ENCODE results near the gene CASP2. TPM values are rescaled to one million over a fixed set of nuclear protein-coding genes. Genes with fewer than 3 reads are reported as not detected.

The CASP2 gene
- total and polyA plus RNA-seq, 4 experiments from 2014 or later = 5.3 to 96.1 (median 61.8) TPM

DNA sequence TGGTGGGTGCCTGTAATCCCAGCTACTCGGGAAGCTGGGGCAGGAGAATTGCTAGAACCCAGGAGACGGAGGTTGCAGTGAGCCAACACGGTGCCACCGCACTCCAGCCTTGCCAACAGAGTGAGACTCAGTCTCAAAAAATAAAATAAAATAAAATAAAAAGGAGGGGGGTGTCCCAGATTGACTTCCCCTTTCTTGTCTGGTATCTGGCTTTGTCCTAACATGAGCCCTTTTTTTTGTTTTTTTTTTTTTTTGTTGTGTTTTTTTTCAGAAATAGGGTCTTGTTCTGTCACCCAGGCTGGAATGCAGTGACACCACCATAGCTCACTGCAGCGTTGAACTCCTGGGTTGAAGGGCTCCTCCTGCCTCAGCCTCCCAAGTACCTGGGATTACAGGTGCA, 4.7 kb downstream of the CASP2 start:
- Mint-ChIP-seq H3K9me3 (peaks cover 0 to 2% (median 0%) of the 10 kb centered on the region in 8 donors), H3K27ac (peak overlapping the region in 1 of 7 donors; percentile 42), H3K4me1 (peaks cover 48 to 80% (median 64%) of the 10 kb centered on the region in 4 donors), H3K36me3 (peaks cover 54 to 80% of the 10 kb centered on the region in 2 donors), H3K4me3 (no peak overlapping the region), H3K27me3 (no peaks in the 10 kb centered on the region)
- CTCF ChIA-PET (ENCODE audit: partially characterized antibody) = interaction anchor here (0.5 to 13.9 kb wide), 11 partner anchors 8 to 482 kb away, joined by 3 to 513 read pairs (median 4); no protein-coding TSS in a partner anchor
- Histone ChIP-seq H3K27me3 (ENCODE audit: insufficient read depth, low read length) (no peaks in the 10 kb centered on the region), H3K4me1 (ENCODE audit: insufficient read depth, low read length) (peaks cover 47% of the 10 kb centered on the region), H3K27ac (ENCODE audit: low read depth, low read length) (no peak overlapping the region), H3K36me3 (ENCODE audit: insufficient read depth, low read length) (peaks cover 54% of the 10 kb centered on the region), H3K9me3 (ENCODE audit: control insufficient read depth in 1 of 2, low read length in 2 of 2) (no peaks in the 10 kb centered on the region), H3K4me3 (ENCODE audit: low read length in 2 of 2) (no peak overlapping the region)
- intact Hi-C loops (cut with micrococcal nuclease) = no loop called here
- POLR2A ChIA-PET (ENCODE audit: partially characterized antibody) = interaction anchor here (0.7 to 4.1 kb wide), 6 partner anchors 23 to 87 kb away, joined by 3 to 17 read pairs (median 4); partner anchors contain the start of gene GSTK1
- no peak for DNase-seq

GRCh38 chr7:143295870-143296269, 7.7 kb downstream of the CASP2 start:
- Histone ChIP-seq H3K27me3 (ENCODE audit: insufficient read depth, low read length) (no peaks in the 10 kb centered on the region), H3K9me3 (ENCODE audit: control insufficient read depth in 1 of 2, low read length in 2 of 2) (no peaks in the 10 kb centered on the region), H3K36me3 (ENCODE audit: insufficient read depth, low read length) (peaks cover 74% of the 10 kb centered on the region), H3K4me3 (ENCODE audit: low read length in 2 of 2) (no peak overlapping the region), H3K27ac (ENCODE audit: low read depth, low read length) (no peak overlapping the region), H3K4me1 (ENCODE audit: insufficient read depth, low read length) (peaks cover 38% of the 10 kb centered on the region)
- no peaks in the 10 kb centered on the region for H3K9me3 Mint-ChIP-seq
- H3K4me3 Mint-ChIP-seq = peak overlapping the region in 2 of 8 donors; percentile 2 to 11
- intact Hi-C loops (cut with micrococcal nuclease) = no loop called here
- ChIA-PET POLR2A (ENCODE audit: partially characterized antibody) (interaction anchor here (0.7 to 6.4 kb wide), 8 partner anchors 8 to 112 kb away, joined by 3 to 51 read pairs (median 6); partner anchors contain the start of gene CASP2), CTCF (ENCODE audit: partially characterized antibody) (interaction anchor here (0.6 to 13.9 kb wide), 14 partner anchors 8 to 287 kb away, joined by 3 to 513 read pairs (median 3); partner anchors contain the start of genes CASP2 and GSTK1)
- no peaks in the 10 kb centered on the region for H3K27me3 Mint-ChIP-seq
- H3K36me3 Mint-ChIP-seq = peaks cover 77 to 85% of the 10 kb centered on the region in 2 donors
- DNase-seq = no peak
- H3K4me1 Mint-ChIP-seq = peaks cover 49 to 75% (median 60%) of the 10 kb centered on the region in 4 donors
- peak overlapping the region; percentile 18 to 66 (median 50) for H3K27ac Mint-ChIP-seq

DNA sequence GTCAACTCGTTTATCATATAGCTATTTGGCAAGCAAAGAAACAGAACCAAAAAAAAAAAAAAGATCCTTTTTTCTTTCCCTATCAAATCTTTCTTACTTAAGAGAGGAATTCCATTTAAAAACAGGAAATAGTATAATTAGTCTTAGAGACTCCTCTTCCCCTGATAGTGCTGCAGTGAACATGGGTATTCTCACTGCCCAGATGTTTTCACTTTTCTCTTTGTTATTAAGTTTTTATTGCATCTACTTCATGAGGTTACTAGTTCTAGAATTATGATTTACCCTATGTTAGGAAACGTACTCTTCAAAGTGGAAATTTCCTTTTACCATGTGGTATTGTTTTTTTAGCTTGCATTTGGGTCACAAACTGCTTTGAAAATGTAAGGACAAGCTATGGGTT, 8.5 kb downstream of the CASP2 start:
- peak overlapping the region; percentile 10 to 66 (median 30) for H3K27ac Mint-ChIP-seq
- Histone ChIP-seq H3K4me1 (ENCODE audit: insufficient read depth, low read length) (peaks cover 31% of the 10 kb centered on the region), H3K9me3 (ENCODE audit: control insufficient read depth in 1 of 2, low read length in 2 of 2) (no peaks in the 10 kb centered on the region), H3K4me3 (ENCODE audit: low read length in 2 of 2) (no peak overlapping the region), H3K27ac (ENCODE audit: low read depth, low read length) (no peak overlapping the region), H3K36me3 (ENCODE audit: insufficient read depth, low read length) (peaks cover 82% of the 10 kb centered on the region), H3K27me3 (ENCODE audit: insufficient read depth, low read length) (no peaks in the 10 kb centered on the region)
- no peaks in the 10 kb centered on the region for H3K9me3 Mint-ChIP-seq
- peaks cover 43 to 67% (median 52%) of the 10 kb centered on the region in 4 donors for H3K4me1 Mint-ChIP-seq
- ChIA-PET CTCF (ENCODE audit: partially characterized antibody) (interaction anchor here (0.6 to 13.9 kb wide), 14 partner anchors 9 to 140 kb away, joined by 3 to 513 read pairs (median 4); partner anchors contain the start of genes CASP2 and GSTK1), POLR2A (ENCODE audit: partially characterized antibody) (interaction anchor here (1.4 to 6.4 kb wide), 6 partner anchors 9 to 111 kb away, joined by 4 to 51 read pairs (median 8); partner anchors contain the start of gene CASP2)
- DNase-seq = no peak
- H3K4me3 Mint-ChIP-seq = peak overlapping the region in 1 of 8 donors; percentile 4
- intact Hi-C loops (cut with micrococcal nuclease) = no loop called here
- H3K27me3 Mint-ChIP-seq = no peaks in the 10 kb centered on the region
- H3K36me3 Mint-ChIP-seq = peaks cover 73 to 86% of the 10 kb centered on the region in 2 donors

DNA sequence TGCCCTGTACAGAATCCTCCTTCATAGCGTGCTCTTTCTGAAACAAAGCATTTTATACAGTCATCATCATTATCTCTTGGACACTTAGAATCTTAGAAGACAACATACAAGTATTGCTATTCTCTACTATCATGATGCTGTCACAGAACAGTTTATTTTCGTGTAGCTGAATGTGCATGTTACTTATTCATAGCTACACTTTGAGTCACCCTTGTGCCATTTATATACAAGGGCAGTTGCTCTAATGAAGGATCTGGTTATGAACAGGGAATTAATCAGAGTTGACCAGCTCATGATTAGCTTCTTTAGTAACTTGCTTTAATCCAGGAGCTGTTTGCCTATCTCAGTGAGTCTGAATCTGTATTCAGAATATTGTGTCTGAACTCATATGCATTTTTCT, 11.2 kb downstream of the CASP2 start:
- peak overlapping the region; percentile 14 to 78 (median 56) for H3K27ac Mint-ChIP-seq

DNA sequence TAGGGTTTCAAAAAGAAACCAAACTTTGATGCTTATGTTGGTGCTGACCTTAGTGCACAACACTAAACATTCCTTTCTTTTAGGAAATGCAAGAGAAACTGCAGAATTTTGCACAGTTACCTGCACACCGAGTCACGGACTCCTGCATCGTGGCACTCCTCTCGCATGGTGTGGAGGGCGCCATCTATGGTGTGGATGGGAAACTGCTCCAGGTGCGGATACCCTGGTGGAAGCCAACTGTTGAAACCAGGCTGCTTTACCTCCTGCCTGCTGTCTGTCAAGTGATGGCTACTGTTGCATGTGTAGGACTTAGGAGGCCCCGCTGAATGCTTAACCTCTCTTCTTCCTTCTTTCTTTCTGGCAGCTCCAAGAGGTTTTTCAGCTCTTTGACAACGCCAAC, 11.7 kb downstream of the CASP2 start:
- intact Hi-C loops (cut with micrococcal nuclease) = loop anchor here (1.0 kb wide), 1 partner anchor 60 kb away; no protein-coding TSS in a partner anchor
- CTCF ChIA-PET (ENCODE audit: partially characterized antibody) = interaction anchor here (0.6 to 13.9 kb wide), 39 partner anchors 9 to 290 kb away, joined by 3 to 513 read pairs (median 6); partner anchors contain the start of genes CASP2, CLCN1, EPHA1 and GSTK1
- peaks cover 31% of the 10 kb centered on the region for H3K4me1 ChIP-seq (ENCODE audit: insufficient read depth, low read length)
- H3K27ac ChIP-seq (ENCODE audit: low read depth, low read length) = no peak overlapping the region
- peaks cover 74 to 86% of the 10 kb centered on the region in 2 donors for H3K36me3 Mint-ChIP-seq
- no peaks in the 10 kb centered on the region for H3K27me3 Mint-ChIP-seq
- peak overlapping the region; percentile 14 to 78 (median 56) for H3K27ac Mint-ChIP-seq
- no peaks in the 10 kb centered on the region for H3K9me3 Mint-ChIP-seq
- no peaks in the 10 kb centered on the region for H3K27me3 ChIP-seq (ENCODE audit: insufficient read depth, low read length)
- H3K4me1 Mint-ChIP-seq = peaks cover 32 to 44% (median 39%) of the 10 kb centered on the region in 4 donors
- no peak overlapping the region for H3K4me3 ChIP-seq (ENCODE audit: low read length in 2 of 2)
- H3K9me3 ChIP-seq (ENCODE audit: control insufficient read depth in 1 of 2, low read length in 2 of 2) = no peaks in the 10 kb centered on the region
- DNase-seq = peak; percentile 61 to 70 (median 68)
- peak overlapping the region in 5 of 8 donors; percentile 26 to 50 (median 30) for H3K4me3 Mint-ChIP-seq
- H3K36me3 ChIP-seq (ENCODE audit: insufficient read depth, low read length) = peaks cover 78% of the 10 kb centered on the region
- POLR2A ChIA-PET (ENCODE audit: partially characterized antibody) = interaction anchor here (0.7 to 6.4 kb wide), 17 partner anchors 9 to 503 kb away, joined by 3 to 51 read pairs (median 4); partner anchors contain the start of genes CASP2 and GSTK1

More for the DNA sequence above, 11.2 kb downstream of the CASP2 start:
- Mint-ChIP-seq H3K4me1 (peaks cover 36 to 45% (median 42%) of the 10 kb centered on the region in 4 donors), H3K27me3 (no peaks in the 10 kb centered on the region), H3K36me3 (peaks cover 74 to 86% of the 10 kb centered on the region in 2 donors), H3K4me3 (peak overlapping the region in 3 of 8 donors; percentile 30 to 50 (median 40)), H3K9me3 (no peaks in the 10 kb centered on the region)
- Histone ChIP-seq H3K27ac (ENCODE audit: low read depth, low read length) (no peak overlapping the region), H3K4me1 (ENCODE audit: insufficient read depth, low read length) (peaks cover 31% of the 10 kb centered on the region), H3K9me3 (ENCODE audit: control insufficient read depth in 1 of 2, low read length in 2 of 2) (no peaks in the 10 kb centered on the region), H3K27me3 (ENCODE audit: insufficient read depth, low read length) (no peaks in the 10 kb centered on the region), H3K36me3 (ENCODE audit: insufficient read depth, low read length) (peaks cover 78% of the 10 kb centered on the region), H3K4me3 (ENCODE audit: low read length in 2 of 2) (no peak overlapping the region)
- ChIA-PET POLR2A (ENCODE audit: partially characterized antibody) (interaction anchor here (0.6 to 6.4 kb wide), 18 partner anchors 9 to 503 kb away, joined by 3 to 51 read pairs (median 4); partner anchors contain the start of genes CASP2 and GSTK1), CTCF (ENCODE audit: partially characterized antibody) (interaction anchor here (0.6 to 13.9 kb wide), 41 partner anchors 9 to 290 kb away, joined by 3 to 513 read pairs (median 6); partner anchors contain the start of genes CASP2, CLCN1, EPHA1 and GSTK1)
- intact Hi-C loops (cut with micrococcal nuclease) = loop anchor here (1.0 kb wide), 1 partner anchor 59 kb away; no protein-coding TSS in a partner anchor
- no peak for DNase-seq

- H3K36me3 ChIP-seq (ENCODE audit: insufficient read depth, low read length) = peaks cover 75% of the 10 kb centered on the region
- intact Hi-C loops (cut with micrococcal nuclease) = no loop called here
- Mint-ChIP-seq H3K4me3 (no peak overlapping the region), H3K27ac (peak overlapping the region in 5 of 7 donors; percentile 7 to 52 (median 16)), H3K9me3 (no peaks in the 10 kb centered on the region), H3K27me3 (no peaks in the 10 kb centered on the region), H3K4me1 (peaks cover 31 to 42% (median 38%) of the 10 kb centered on the region in 4 donors), H3K36me3 (peaks cover 73 to 84% of the 10 kb centered on the region in 2 donors)
- no peaks in the 10 kb centered on the region for H3K27me3 ChIP-seq (ENCODE audit: insufficient read depth, low read length)
- peaks cover 27% of the 10 kb centered on the region for H3K4me1 ChIP-seq (ENCODE audit: insufficient read depth, low read length)
- ChIA-PET POLR2A (ENCODE audit: partially characterized antibody) (interaction anchor here (0.8 to 6.4 kb wide), 8 partner anchors 9 to 71 kb away, joined by 3 to 51 read pairs (median 3); partner anchors contain the start of genes CASP2 and GSTK1), CTCF (ENCODE audit: partially characterized antibody) (interaction anchor here (0.9 to 13.9 kb wide), 20 partner anchors 8 to 115 kb away, joined by 3 to 513 read pairs (median 6); partner anchors contain the start of genes CASP2, EPHA1 and GSTK1)
- no peak for DNase-seq
- H3K4me3 ChIP-seq (ENCODE audit: low read length in 2 of 2) = no peak overlapping the region
- H3K9me3 ChIP-seq (ENCODE audit: control insufficient read depth in 1 of 2, low read length in 2 of 2) = no peaks in the 10 kb centered on the region
- H3K27ac ChIP-seq (ENCODE audit: low read depth, low read length) = no peak overlapping the region
Observed at GRCh38 chr7:143300959-143301935, 13.1 kb downstream of the CASP2 start.
